NCI-H524 (cell line): Measurements from ENCODE around the gene CELSR2.
A peak's percentile ranks its signal among the peaks of the same experiment; 100 is the strongest.

Experiments used
- DNase-seq, 2 experiments: peaks; one replicate each; lab custom pipeline; 2025; lab: John Stamatoyannopoulos, UW

The CELSR2 gene

GRCh38 chr1:109306832-109307273 lies 57.5 kb downstream of the CELSR2 start, which contains the start of gene MYBPHL:
TSS of gene MYBPHL (minus strand) at chr1:109307011. CDS start at chr1:109306991, 20 bp downstream.
- peak; percentile 39 to 63 for DNase-seq

GRCh38 chr1:109307274-109308021 lies 58.1 kb downstream of the CELSR2 start:
- DNase-seq: peak; percentile 94 to 97

DNA sequence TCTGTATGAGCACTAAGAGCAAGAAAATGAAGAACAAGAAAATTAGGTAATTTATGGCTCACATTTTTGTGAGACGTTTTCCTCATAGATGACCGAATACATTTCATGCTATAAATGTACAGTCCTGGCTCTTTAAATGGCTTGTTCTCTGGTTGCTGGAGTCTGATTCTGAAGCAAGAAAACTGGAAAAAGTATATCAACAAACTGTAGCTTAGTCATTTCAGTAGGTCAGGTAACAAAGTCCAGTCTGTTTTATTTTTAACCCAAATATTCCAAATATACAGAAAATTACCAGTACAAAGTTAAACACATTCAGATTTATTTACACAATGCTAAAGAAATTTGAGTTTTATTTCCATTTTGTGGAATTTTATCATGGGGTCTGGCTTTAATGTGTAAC lies 60.0 kb downstream of the CELSR2 start:
- no peak for DNase-seq

DNA sequence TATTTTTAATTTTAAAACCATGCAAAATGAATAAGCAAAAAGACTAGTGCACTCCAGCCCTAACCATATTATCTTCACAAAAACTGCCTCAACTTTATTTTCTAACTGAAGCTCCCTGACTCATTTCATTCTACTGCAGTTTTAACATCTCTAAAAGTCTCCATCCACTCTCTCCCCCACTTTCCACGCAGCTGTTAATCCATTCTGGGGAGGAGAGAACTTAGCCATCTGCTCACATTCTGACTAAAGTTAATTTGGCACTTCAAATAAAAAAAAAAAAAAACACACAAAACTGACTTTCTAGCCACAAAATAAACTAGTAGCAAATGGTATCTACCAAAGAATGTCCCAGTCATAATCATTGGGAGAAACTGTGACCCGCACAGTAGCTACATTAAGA lies 62.9 kb downstream of the CELSR2 start:
- peak; percentile 59 to 81 for DNase-seq

GRCh38 chr1:109312978-109313775 lies 63.8 kb downstream of the CELSR2 start:
- DNase-seq: peak; percentile 67 to 84

DNA sequence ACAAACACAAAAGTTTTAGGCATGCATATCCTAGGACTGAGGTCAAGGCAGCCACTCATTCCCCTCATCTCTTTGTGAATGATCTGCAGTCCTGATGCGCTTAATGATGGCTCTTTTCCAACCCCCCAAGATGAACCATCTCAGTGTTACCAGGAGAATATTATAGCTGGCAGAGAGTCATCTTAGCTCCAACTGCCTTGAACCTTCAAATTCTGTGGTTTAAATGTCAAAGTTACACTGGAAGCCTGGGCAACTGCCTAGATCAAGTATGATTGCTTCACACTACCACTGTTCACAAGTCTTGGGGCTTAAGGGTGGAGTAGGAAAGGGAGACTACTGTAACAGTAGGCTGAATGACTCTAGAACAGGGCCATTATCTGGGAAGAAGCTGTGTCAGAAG lies 65.5 kb downstream of the CELSR2 start:
- no peak for DNase-seq

GRCh38 chr1:109315288-109315687 lies 65.9 kb downstream of the CELSR2 start:
- DNase-seq: peak in 1 of 2 experiments; percentile 23

GRCh38 chr1:109316506-109316905 lies 67.2 kb downstream of the CELSR2 start:
- no peak for DNase-seq

- DNase-seq: no peak
Measured at GRCh38 chr1:109319114-109319513, 69.8 kb downstream of the CELSR2 start.

GRCh38 chr1:109322974-109323373 lies 73.6 kb downstream of the CELSR2 start:
- DNase-seq: no peak
